IPS-NIHi11 (cell line): ENCODE measurements around the gene SAMM50.
A peak's percentile ranks its signal among the peaks of the same experiment; 100 is the strongest.

Experiments used
- DNase-seq: peaks from one replicate; pipeline ENCODE4 v3.0.0; 2012; ENCODE audit warnings: mixed read lengths, low spot score

Gene SAMM50

DNA sequence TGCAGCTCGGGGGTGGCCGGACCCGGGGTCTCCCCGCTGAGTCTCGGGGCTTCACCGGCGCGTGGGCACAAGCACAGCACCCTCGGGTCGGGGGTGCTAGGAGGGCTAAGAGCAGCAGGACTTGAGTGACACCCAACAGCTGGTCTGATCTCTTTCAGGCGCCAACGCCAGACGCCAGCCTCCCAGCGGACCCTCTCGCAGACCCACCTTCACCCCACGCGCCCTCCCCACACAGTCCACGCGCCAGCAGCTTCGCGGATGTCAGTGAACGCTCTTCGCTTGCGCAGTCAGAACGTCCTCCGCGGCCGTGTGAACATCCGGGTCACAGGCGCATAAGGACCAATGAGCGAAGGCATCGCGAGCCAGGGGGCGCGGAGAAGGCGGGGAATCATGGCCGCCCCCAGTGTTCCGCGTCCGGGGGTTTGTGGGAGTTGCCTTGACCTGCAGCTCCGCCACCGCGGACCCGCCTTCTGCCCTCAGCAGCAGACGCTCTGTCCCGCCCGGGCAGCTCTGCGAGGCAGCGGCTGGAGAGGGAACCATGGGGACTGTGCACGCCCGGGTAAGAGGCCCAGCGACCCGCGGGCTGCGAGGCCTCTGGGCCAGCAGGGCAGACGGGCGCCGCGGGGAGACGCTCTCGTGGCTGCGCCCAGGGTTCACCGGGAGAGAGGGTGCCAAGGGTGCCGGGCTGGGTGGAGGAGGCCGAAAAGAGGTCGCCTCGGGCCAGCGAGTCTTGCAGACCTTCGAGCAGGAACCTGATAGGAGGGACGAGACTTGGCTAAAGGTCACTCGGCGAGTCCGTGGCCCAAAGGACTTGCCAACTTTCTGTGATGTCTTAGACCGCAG lies at the start of gene SAMM50:
TSS of gene SAMM50 (plus strand) at position 403 of the 843 bp plus-strand sequence. CDS start at position 539, 136 bp downstream.
- peak; percentile 99 for DNase-seq

- DNase-seq = no peak
Measured at GRCh38 chr22:43905681-43906080, 49.6 kb upstream of the SAMM50 start.

- no peak for DNase-seq
Measured at GRCh38 chr22:43909708-43910107, 45.5 kb upstream of the SAMM50 start.

DNA sequence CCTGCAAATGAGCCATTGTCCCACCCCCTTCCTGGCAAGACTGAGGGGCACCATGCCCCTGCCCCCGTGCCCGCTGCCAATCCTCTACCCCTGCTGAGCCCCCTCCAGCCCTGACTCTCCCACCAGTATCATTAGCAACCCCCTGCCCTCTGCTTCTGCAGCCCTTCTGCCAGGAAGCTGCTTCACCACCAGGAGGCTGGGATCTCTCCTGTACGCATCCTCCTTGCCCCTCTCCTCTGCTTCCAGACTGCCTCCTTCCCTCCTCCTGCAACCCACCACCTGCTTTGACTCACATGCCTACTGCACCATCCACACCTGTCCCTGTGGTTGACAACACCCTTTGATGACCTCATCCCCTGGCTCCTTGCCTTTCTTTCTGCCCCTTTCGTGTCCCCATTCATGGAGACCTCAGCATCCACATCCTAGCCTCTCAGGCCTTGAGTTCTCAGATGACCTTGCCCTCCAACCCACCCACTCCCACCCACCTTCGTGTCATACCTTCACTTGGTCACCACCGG lies 45.0 kb upstream of the SAMM50 start:
- DNase-seq = no peak

DNA sequence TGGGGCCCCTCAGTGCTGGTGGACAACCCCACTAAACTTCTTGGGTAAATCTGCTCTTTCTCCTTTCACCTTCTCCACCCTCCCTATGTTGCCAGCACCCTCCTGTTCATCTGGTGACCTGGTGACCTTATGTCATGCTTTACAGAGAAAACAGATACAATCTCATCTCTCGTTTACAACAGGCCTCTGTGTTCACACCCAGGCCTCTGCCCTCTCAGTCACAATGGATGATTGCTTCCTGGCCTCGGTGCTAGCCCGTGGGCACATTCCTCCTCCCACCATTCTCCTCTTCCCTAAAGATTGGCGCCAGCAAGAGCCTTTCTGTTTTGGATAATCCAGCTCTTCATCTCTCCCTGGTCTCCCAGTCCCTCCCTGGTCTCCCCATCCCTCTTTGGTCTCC lies 43.9 kb upstream of the SAMM50 start:
- DNase-seq = no peak

- DNase-seq = no peak
Measured at GRCh38 chr22:43917521-43917920, 37.7 kb upstream of the SAMM50 start.

DNA sequence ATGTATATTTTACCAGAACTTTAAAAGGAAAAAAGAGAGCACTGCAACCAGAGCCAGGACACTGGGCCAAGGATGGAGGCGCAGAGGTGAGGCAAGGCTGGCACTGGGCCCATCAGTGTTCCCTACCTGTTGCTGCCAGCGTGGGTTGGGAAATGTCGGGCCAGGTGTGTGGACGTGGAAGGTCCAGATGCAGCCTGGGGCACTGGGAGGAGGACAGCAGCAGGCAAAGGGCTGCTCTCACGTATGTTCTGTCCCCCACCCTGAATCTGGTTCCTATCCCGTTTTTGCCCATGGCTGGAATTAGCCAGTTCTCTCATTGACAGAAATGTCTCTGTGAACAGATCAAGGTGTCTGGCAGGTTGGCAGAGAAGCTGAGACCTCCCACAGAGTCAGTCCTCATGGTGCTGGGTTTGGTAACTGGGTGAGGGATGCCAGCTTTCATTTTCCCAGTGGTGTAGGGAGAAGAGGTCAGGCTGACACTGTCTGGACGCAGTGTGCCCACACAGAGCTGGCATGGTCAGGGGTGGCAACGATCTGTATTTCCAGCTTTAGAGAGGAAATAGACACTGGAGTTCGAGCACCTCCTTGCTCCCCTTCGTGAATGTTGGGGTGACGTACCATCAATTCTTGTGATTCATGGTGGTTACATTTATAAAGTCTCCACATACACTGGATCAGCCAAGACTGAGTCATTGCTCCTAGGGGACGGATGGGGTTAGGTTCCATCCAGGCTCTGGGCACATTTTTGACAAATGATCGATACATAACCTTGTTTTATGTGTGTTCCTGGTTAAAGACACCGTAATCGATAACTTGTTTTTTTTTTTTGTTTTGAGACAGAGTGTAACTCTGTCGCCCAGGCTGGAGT lies 35.9 kb upstream of the SAMM50 start:
- DNase-seq = no peak

DNA sequence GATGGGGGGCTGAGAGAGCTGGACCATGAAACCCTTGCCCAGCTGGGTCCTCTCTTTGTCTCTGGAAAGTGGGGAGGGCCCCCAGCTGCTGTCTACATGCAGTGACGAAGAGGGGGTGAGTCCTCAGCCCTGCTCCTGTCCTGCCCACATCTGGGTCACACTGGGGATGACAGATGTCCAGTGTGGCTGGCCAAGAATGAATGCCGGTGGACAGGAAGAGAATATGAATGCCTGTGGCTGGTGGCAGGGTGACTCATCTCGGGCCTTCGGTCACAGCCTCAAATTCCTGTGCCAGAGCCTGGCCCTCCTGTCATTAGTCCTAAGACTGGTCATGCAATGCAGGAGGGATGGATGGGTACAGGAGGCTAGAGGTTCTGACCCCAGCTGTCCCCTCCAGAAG lies 33.9 kb upstream of the SAMM50 start:
- DNase-seq = no peak

DNA sequence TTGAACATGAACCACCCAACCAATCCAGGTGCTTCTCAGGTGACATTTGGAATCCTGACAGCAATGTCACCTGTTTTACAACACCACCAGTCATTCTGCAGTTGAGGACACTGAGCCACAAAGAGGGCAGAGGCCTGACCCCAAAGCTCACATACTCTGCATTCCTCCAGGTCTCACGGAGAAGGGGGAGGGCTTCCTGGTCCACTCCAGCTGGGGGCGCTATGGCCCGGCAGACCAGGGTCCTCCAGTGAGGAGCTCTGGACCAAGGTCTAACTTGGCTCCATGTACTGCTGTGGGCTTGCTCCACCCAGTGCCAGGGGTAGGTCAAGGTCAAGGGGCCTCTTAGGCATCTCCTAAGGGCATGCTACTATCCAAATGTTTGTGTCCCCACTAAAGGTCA lies 33.1 kb upstream of the SAMM50 start:
- DNase-seq = no peak

GRCh38 chr22:43923191-43923590 lies 32.1 kb upstream of the SAMM50 start:
- DNase-seq = no peak

DNA sequence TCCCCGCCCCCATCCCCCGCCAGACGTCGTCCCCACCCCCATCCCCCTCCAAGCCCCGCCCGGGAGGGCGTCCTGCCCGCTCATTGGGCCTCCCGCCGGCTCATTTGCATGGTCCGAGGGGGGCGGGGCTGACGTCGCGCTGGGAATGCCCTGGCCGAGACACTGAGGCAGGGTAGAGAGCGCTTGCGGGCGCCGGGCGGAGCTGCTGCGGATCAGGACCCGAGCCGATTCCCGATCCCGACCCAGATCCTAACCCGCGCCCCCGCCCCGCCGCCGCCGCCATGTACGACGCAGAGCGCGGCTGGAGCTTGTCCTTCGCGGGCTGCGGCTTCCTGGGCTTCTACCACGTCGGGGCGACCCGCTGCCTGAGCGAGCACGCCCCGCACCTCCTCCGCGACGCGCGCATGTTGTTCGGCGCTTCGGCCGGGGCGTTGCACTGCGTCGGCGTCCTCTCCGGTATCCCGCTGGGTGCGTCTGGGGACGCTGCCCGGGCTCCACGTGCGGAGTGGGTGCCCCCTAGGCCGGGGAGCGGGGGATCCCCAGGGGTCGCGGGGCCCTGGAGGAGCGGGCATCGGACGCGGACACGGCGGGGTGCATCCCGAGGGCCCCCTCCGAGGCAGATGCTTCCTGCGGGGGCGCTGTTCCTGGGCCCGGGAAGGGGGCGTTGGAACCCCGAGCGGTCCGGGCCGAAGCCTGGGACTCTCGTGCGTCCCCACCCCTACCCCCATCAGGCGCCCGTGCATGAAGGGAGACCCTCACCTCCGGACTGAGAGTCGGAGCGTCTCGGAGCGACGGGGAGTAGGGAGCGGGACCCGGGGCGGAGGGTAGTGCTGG lies 31.4 kb upstream of the SAMM50 start, which contains the start of gene PNPLA3:
TSS of gene PNPLA3 (plus strand) at position 175 of the 834 bp plus-strand sequence. CDS start at position 282, 107 bp downstream.
- peak; percentile 98 for DNase-seq

GRCh38 chr22:43924877-43925276 lies 30.4 kb upstream of the SAMM50 start:
- DNase-seq = no peak

- DNase-seq = peak; percentile 74
Measured at GRCh38 chr22:43925433-43926348, 29.6 kb upstream of the SAMM50 start.

DNA sequence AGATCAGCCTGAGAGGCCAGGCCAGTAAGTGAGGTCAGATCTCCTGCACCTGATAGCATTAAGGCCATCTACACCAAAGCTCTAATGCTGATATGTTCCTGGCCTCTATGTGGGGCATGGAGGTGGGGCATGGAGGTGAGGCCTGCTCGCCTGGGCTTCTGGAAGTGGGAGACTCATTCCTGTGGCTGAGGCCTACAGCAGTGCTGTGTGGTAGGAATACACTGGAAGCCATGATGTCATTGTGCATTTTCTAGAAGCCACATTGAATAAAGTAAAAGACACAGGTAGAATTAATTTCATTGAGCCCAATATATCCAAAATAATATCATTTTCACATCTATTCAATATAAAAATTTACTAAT lies 28.9 kb upstream of the SAMM50 start:
- DNase-seq = no peak

DNA sequence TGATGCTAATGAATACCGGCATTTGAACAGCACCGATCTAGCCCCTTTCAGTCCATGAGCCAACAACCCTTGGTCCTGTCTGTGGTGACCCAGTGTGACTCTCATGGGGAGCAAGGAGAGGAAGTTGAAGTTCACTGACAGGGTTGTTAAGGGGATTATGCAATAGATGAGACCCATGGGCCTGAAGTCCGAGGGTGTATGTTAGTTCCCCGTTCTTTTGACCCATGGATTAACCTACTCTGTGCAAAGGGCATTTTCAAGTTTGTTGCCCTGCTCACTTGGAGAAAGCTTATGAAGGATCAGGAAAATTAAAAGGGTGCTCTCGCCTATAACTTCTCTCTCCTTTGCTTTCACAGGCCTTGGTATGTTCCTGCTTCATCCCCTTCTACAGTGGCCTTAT lies 26.8 kb upstream of the SAMM50 start:
- DNase-seq = no peak

- DNase-seq = no peak
Measured at GRCh38 chr22:43928908-43929307, 26.3 kb upstream of the SAMM50 start.

- DNase-seq = no peak
Measured at GRCh38 chr22:43931771-43932170, 23.5 kb upstream of the SAMM50 start.

DNA sequence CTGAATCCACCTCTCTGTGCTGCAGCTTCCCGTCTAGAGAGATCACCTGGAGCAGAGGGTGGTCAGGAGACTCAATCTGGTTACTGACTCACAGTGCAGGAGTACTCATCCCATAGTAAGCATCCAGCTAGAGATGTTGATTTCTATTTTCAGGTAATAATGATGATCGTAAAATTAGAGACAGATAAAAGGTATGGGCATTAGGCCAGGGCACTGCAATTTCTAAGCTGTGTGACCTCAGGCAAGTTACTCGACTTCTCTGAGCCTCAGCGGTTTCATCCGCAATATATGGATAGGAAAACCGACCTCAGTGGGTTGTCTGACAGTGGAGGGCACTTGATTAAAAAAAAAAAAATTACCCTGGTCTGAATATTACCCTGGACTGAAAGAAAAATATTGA lies 13.8 kb upstream of the SAMM50 start:
- DNase-seq = no peak

DNA sequence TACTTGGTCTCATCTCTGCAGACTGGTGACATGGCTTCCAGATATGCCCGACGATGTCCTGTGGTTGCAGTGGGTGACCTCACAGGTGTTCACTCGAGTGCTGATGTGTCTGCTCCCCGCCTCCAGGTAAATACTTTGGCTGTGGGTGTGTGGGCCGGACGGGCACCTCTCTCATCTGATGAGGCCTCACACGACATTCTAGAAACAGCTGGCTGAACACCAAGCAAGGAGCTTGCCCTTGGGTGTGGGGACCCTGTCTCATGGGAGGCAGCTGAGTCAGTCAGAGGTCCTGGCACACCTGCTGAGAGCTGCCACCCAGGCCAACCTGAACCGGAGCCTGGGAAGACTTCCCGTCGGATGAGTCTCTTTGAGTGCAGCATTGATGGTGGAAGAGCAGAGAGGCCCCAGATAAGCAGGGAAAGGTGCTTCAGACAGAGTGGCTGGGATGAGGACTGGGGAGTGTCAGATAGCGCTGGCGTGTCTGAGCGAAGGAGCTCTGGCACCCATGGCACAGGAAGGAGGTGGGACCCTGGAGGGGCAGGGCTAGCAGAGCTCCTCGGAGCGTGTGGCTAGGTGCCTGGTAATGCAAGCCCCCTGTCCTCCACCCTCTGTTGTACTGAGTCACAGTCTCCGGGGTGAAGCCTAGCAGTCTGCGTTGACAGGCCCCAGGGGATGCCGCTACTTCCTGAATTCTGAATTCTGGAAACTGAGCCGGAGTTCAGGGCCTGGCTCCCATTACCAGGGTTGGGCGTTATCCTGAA lies 10.4 kb upstream of the SAMM50 start:
- DNase-seq = no peak
